Uterus (tissue), 2 donors: ENCODE measurements around the gene FBXO7.

Source experiments
- CTCF ChIP-seq, 4 experiments: fragments of 200-600 bp in 2 of 4; fragments of 450-650 bp in 2 of 4; sonication (generic) in 2 of 4; IDR thresholded peaks; one replicate each; pipeline ENCODE4 v1.5.1; 2016 to 2019; ENCODE audit warnings: antibody characterized with exemption in 4 of 4, mild to moderate bottlenecking in 2 of 4, moderate library complexity in 1 of 4
- POLR2A ChIP-seq, 2 donors: fragments of 450-650 bp; IDR thresholded peaks; one replicate each; pipeline ENCODE4 v1.6.1; 2016; ENCODE audit warnings: antibody characterized with exemption in 2 of 2, mild to moderate bottlenecking in 1 of 2, moderate library complexity in 1 of 2

- TF ChIP-seq CTCF (IDR thresholded peaks at IDR 0.05) (no peak), POLR2A (IDR thresholded peaks at IDR 0.05) (no peak)
Measured at GRCh38 chr22:32426881-32427280, 47.7 kb upstream of the FBXO7 start.
